ENCODE results near the gene LMO2.
"Not testable (repeated sequence)": the region's sequence is repeated elsewhere in the genome, so short reads cannot be mapped to it uniquely, and the experiment has no call there.

The LMO2 gene

GRCh38 chr11:33891714-33892327 lies at the start of gene LMO2:
Gene LMO2 (minus strand): TSS chr11:33892076. CDS start chr11:33869716, 22,360 bp downstream.
- DNase-seq (ENCODE audit: low spot score): peak; percentile 54

DNA sequence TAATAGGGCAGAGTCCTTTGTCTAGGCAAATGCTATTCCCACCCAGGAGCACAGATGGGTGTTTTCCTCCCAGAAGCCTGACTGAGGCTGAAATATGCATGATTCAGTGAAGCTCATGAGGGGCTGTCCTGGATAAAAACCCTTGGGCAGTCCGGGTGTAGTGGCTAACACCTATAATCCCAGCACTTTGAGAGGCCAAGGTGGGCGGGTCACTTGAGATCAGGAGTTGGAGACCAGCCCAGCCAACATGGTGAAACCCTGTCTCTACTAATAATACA lies 48.6 kb upstream of the LMO2 start:
- DNase-seq (ENCODE audit: low spot score): no peak

DNA sequence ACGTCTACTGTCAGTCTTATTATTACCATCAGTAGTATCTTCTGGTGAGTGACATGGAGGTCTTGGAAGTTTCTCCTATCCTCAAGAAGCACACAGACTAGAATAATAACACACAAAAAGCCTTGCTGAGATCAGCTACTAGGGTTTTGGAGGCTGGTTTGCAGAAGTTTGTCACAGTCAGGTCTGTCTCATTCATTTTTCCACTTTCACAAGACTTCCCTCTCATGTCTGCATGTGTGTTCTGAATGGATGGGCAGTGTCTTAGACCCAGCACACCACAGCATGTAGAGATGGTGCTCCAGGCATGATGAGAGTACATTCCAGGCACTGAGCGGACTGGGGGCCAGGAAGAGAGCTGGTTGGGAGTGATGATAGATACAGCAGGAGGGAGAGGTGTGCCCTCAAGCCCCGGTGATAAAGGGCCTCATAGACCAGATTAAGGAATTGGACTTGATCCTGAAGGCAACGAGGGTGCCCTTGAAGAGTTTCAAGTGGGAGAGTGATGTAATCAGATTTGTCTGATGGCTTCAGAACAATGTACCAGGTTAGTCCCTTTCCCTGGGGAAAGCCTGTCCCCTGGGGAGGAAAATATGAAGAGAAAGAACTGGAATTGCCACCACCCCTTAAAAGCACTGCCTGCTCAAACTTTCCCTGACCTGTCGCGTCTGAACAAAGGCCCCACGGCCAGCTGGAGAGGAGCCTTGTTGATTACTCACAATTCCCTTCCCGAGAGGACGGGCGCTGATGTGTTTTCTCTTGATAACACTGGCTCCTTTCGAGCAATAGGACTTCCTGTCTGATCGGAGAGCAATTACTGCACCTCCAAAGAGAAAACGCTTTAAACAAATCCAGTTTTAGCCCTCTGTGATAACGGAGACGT lies 45.1 kb upstream of the LMO2 start:
- DNase-seq (ENCODE audit: low spot score): no peak

- DNase-seq (ENCODE audit: low spot score): no peak
Observed at GRCh38 chr11:33935461-33936456, 43.9 kb upstream of the LMO2 start.

DNA sequence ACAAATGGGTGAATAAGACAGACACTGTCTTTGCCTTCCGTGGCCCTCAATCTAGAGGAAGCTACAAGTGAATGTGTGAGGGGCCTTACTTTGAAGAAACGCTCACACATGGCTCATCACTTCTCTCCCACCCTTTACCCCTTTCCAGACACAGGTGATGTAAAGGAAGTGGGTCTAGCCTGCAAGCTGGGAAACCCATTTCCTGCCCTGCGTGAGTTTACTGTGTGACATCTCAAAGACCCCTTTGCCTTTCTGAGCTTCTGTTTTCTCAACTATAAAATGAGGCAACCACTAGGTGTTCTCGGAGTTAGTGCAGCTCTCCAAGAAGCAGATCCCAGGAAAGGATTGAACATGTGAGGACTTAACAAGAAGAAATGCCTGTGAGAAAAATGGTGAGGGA lies 43.1 kb upstream of the LMO2 start:
- DNase-seq (ENCODE audit: low spot score): no peak

DNA sequence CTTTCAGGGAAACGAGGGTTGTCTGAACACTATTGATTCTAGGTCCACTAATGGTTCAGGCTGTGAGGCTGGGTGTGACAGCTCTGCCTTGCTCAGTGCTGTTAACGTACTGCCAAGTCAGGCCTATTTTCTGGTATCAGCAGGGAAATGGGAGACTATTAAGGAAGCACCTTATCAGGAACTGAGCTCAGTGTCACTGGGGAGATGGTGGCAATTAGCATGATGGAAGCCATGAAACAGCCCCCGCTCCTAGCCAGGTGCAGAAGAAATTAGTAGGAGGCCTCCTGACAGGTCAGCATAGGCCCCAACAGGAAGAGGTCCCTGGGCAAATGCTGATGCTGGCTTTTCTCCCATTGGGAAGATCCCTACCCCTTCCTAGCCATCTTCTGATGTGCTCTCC lies 42.6 kb upstream of the LMO2 start:
- DNase-seq (ENCODE audit: low spot score): no peak

- no peak for DNase-seq (ENCODE audit: low spot score)
Observed at GRCh38 chr11:33933602-33934001, 41.7 kb upstream of the LMO2 start.

- DNase-seq (ENCODE audit: low spot score): no peak
Observed at GRCh38 chr11:33932721-33933120, 40.8 kb upstream of the LMO2 start.

DNA sequence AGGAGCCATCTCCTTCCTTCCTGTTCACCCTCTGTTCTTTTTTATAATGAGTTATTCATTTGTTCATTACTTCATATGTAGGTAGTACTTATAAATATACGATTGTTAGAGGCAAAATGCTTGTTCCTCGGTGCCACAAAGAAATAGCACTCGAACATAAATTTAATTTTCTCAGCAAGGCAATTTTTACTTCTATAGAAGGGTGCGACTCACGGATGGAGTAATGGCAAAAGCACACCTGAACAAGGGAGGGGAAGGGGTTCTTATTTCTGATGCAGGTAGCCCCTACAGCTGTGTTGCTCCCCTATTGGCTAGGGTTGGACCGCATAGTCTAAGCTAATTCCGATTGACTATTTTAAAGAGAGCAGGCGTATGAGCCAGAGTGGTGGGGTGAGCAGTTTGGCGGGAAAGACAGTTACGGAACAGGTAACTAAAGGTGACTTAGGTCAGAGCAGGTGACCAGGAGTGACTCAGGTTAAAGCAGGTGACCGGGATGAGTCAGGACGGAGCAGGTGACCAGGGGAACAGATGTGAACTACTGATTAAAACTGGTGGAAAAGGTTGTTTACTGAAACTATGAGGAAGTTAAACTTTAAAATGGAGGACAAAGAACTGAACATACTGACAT lies 40.0 kb upstream of the LMO2 start:
- DNase-seq (ENCODE audit: low spot score): not testable (repeated sequence)

- DNase-seq (ENCODE audit: low spot score): no peak
Observed at GRCh38 chr11:33931067-33931466, 39.2 kb upstream of the LMO2 start.

- peak; percentile 3 for DNase-seq (ENCODE audit: low spot score)
Observed at GRCh38 chr11:33930317-33931021, 38.6 kb upstream of the LMO2 start.

DNA sequence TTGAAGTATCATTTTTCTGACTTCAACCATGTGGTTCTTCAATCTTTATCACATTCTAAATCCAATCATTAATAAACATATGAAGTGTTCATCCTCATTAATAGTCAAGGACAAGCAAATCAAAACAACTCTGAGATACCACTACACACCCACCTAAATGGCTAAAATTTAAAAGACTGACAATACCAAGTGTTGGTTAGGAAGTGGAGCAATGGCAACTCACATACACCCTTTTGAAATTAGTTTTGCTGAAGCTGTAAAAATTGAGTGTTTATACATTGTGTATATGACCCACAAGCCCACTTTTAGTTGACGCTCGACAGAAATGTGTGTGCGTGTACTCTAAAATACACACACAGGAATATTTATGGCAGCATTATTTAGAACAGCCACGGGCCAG lies 36.7 kb upstream of the LMO2 start:
- no peak for DNase-seq (ENCODE audit: low spot score)

DNA sequence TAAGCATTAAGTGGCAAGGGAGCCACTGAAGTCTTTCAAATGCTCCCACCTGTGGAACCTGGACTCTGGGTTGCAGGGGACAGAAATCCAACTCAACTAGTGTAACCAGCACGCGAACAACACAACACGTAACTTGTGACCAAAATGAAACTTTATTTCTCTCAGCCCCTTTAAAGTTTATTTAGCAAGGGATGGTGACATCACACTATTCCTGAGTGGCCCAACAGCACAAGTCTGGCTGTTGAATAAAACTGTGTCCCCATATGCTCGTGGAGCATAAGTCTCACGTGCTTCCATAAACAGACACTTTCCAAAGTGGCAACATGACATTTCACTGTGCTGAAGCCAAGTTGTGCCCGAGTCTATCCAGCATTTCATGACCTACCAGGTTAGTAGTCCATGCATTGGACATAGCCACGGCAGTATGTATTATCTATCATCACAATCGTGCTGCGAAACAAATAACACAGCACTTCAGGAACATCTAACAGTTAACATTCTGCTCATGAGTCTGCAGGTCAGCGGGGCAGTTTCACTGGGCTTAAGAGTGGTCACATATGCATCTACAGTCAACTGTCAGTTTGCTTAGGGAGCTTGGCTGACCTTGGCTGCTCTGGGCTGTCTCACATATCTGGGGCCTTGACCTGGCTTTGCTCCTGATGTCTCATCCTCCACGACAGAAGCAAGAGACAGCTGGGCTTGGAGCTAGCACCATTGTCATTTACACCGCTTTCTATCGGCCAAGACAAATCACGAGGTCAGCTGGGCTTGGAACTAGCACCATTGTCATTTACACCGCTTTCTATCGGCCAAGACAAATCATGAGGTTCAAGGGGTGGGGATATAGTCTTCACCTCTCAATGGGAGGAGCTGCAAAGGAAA lies 35.0 kb upstream of the LMO2 start:
- DNase-seq (ENCODE audit: low spot score): no peak

DNA sequence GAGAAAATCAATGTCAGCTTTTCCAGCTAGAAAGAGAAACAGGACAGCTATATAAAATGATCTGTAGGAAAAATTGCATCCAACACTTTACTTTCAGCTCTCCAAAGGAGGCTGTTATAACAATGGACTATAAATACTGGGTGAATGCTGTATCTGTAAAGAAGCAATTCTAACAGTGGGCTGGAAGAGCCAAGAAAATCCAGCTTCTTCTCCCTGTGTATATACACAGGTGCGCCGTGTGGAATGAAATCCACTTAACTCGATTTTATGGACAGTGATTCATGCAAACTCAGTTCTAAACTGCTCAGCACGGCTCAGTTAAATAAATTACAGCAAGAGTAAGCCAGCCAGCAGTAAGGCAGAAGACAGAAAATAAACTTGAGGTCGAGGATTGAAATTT lies 32.5 kb upstream of the LMO2 start:
- no peak for DNase-seq (ENCODE audit: low spot score)

DNA sequence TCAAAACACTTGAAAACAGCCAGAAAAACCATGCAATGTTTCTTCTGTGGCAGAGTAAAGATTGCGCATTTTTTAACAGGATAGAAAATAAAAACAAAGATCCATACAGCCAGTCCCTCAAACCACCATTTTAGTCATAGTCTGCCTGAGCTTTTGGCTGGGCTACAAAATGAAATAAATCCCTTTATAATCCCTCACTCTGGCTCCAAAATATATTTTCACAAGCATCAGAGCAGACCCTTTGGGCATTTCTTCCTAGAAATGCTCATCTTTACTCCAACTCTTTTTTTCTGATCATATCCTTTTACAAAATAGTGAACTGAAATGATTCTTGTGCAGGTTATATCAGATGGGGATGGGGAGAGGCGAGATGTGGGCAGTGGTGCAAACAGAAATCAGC lies 31.8 kb upstream of the LMO2 start:
- DNase-seq (ENCODE audit: low spot score): no peak

DNA sequence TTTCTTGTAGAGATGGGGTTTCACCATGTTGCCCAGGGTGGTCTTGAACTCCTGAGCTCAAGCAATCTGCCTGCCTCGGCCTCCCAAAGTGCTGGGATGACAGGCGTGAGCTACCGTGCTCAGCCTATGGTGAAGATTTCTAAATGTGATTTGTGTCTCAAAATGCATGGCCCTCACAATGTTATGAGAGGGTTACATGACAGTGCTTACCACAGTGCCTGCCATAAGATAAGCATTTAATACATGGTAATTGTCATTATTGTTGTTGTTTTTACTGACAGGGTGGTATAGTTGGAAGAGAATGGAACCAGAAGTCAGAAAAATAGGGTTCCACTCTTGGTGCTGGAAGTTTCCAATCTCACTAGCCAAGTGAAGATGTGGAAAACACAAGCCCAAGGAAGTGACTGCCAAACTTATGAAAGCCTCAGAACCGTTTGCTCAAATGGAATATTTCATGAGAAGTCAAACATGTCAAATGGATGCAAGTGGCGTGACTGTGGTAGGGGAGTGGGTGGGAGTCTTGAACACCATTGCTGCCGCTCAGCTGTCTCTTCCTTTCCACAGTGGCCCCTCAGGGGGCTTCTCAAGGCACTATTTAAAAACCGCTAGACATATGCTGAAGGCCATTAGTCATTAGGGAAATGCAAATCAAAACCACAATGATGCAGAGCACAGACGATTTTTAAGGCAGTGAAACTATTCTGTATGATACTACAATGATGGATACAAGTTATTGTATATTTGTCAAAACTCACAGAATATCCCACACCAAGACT lies 29.1 kb upstream of the LMO2 start:
- DNase-seq (ENCODE audit: low spot score): no peak

DNA sequence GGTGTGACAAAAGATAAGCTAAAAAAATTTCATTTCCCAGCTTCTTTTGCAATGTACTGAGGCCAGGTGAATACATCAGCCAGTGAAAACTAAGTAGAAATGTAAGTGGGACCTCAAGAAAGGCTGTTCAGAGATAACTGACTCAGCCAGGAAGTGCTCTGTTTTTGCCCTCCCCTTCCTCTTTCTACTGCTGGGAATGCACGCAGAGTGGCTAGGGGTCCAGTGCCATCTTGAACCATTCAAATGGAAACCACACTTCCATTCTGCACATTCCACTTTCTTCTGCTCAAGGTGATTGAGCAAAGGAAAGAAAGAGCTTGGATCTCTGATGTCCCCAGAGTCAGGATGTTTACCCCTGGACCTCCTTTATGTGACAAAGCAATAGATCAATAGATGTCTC lies 27.8 kb upstream of the LMO2 start:
- DNase-seq (ENCODE audit: low spot score): no peak

GRCh38 chr11:33917402-33917801 lies 25.5 kb upstream of the LMO2 start:
- DNase-seq (ENCODE audit: low spot score): not testable (repeated sequence)

GRCh38 chr11:33916736-33917135 lies 24.9 kb upstream of the LMO2 start:
- no peak for DNase-seq (ENCODE audit: low spot score)

DNA sequence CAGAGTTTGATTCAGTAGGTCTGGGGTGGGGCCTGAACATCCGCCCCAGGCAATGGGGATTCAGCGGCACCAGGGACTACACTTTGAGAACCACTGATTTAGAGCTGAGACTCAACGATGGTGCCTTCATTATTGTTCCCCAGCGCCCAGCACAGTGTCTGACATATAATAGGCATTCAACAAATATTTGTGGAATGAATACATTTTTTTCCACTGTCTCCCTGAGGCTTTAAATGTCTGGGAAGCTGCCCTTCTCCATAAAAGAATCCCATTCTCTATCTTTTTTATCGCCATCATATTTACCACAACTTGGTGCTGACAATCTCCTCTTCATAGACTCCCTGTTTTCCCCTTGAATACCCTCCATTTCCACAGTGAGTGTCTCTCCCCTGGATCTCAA lies 23.6 kb upstream of the LMO2 start:
- no peak for DNase-seq (ENCODE audit: low spot score)

Data from cerebellar cortex (tissue), 1 donor.